Panc1 (cell line): ENCODE data around the gene PTPRO. TPM values are rescaled to one million over a fixed set of nuclear protein-coding genes. Genes with fewer than 3 reads are reported as not detected.

Source experiments
- ATAC-seq: fragments of 200-7000 bp; cut with Tn5 transposase; 2 replicates; pipeline ENCODE4 v1.9.1; 2020; ENCODE audit warnings: mild to moderate bottlenecking, moderate library complexity
- BruUV-seq: library from RNA; stranded (reverse); fragments of 400-500 nt; replicated peaks from 2 replicates; lab custom pipeline; 2021; lab: Mats Ljungman, UMichigan
- CTCF ChIA-PET: fragments of 300-600 bp; sonication (Branson Sonifier 250); formaldehyde crosslinking; loops from one replicate; lab custom pipeline; 2022; ENCODE audit warnings: antibody characterized with exemption; lab: Charles Lee
- POLR2A ChIA-PET: fragments of 300-600 bp; sonication (Branson Sonifier 250); formaldehyde crosslinking; loops from one replicate; lab custom pipeline; 2022; ENCODE audit warnings: antibody characterized with exemption; lab: Charles Lee
- DNase-seq: peaks from one replicate; pipeline ENCODE4 v3.0.0-alpha.2; 2010; ENCODE audit warnings: low read depth, low spot score
- H3K27ac ChIP-seq: 2 replicates; pipeline ENCODE4 v1.5.1; 2011; ENCODE audit warnings: mild to moderate bottlenecking, low read length, inconsistent platforms
- H3K27me3 ChIP-seq: fragments of 200-500 bp; sonication (Bioruptor generic); 2 replicates; pipeline ENCODE4 v1.6.0; 2014; ENCODE audit warnings: low read length, inconsistent platforms; ENCODE audit not compliant: control insufficient read depth, insufficient read depth
- H3K36me3 ChIP-seq: fragments of 200-500 bp; sonication (Bioruptor generic); 2 replicates; pipeline ENCODE4 v1.5.1; 2014; ENCODE audit warnings: inconsistent platforms, mild to moderate bottlenecking, low read length, moderate library complexity; ENCODE audit not compliant: control insufficient read depth, insufficient read depth
- H3K4me1 ChIP-seq: 2 replicates; pipeline ENCODE4 v1.5.1; 2011; ENCODE audit warnings: inconsistent platforms, mild to moderate bottlenecking, low read length, moderate library complexity; ENCODE audit not compliant: control insufficient read depth, insufficient read depth
- H3K4me3 ChIP-seq, 2 experiments: 2 replicates each; pipeline ENCODE4 v1.5.1; 2011 to 2012; ENCODE audit warnings: low read depth in 2 of 2, low read length in 2 of 2, mild to moderate bottlenecking in 2 of 2, inconsistent platforms in 1 of 2, moderate library complexity in 1 of 2
- H3K9me3 ChIP-seq: fragments of 200-500 bp; sonication (Bioruptor generic); 2 replicates; pipeline ENCODE4 v1.5.1; 2014; ENCODE audit warnings: low read depth, mild to moderate bottlenecking, inconsistent platforms, low read length, moderate library complexity; ENCODE audit not compliant: control insufficient read depth, insufficient read depth
- CTCF ChIP-seq: fragments of 450-650 bp; IDR thresholded peaks from 2 replicates; pipeline ENCODE4 v1.5.1; 2017; ENCODE audit warnings: mild to moderate bottlenecking
- POLR2AphosphoS5 ChIP-seq: IDR thresholded peaks from 2 replicates; pipeline ENCODE4 v1.6.1; 2012; ENCODE audit warnings: mild to moderate bottlenecking, low read depth, low read length, moderate library complexity
- REST ChIP-seq, 2 experiments: IDR thresholded peaks; 2 replicates each; pipeline ENCODE4 v1.6.1; 2011 to 2012; ENCODE audit warnings: low read depth in 2 of 2, control low read depth in 1 of 2, low read length in 1 of 2, mild to moderate bottlenecking in 1 of 2, moderate library complexity in 1 of 2; ENCODE audit not compliant: insufficient read depth in 1 of 2
- SIN3A ChIP-seq: IDR thresholded peaks from 2 replicates; pipeline ENCODE4 v1.6.1; 2012; ENCODE audit warnings: low read depth, mild to moderate bottlenecking, low read length, moderate library complexity, borderline replicate concordance; ENCODE audit not compliant: insufficient read depth
- TCF7L2 ChIP-seq: IDR thresholded peaks from 2 replicates; pipeline ENCODE4 v1.6.1; 2011; ENCODE audit warnings: mild to moderate bottlenecking, low read depth, low read length, inconsistent platforms
- in situ Hi-C: cut with HindIII; loops from 2 replicates; pipeline ENCODE4 v1.10.0; 2016; ENCODE audit warnings: low sequenced_read_pairs, low pct_unique_long_range_greater_than_20kb
- intact Hi-C: fragments of 100-400 bp; cut with micrococcal nuclease; formaldehyde crosslinking; loops from one replicate; pipeline ENCODE4 v1.10.0; 2022; ENCODE audit not compliant: unreplicated experiment
- total RNA-seq: library from RNA; stranded (reverse); gene quantifications from one replicate; pipeline ENCODE4 v1.2.1, GENCODE V29; 2021; ENCODE audit not compliant: unreplicated experiment

The PTPRO gene
- total RNA-seq, 1 experiment from 2014 or later, result not detected

- in situ Hi-C loops (no loop called here), intact Hi-C loops (no loop called here)
- no TSS peak for BruUV-seq
- no peak for DNase-seq
- ATAC-seq, result no peak
- ChIA-PET CTCF (no interaction called here), POLR2A (interaction anchor here (0.6 kb wide), 1 partner anchor 11 kb away, joined by 4 read pairs; no protein-coding TSS in a partner anchor)
- peaks cover 10% of the 10 kb centered on the region; the same call in 1 of the 2 replicates for H3K4me1 ChIP-seq
- H3K36me3 ChIP-seq, result no peaks in the 10 kb centered on the region
- no peak overlapping the region for H3K4me3 ChIP-seq
- TF ChIP-seq REST (IDR thresholded peaks at IDR 0.05; ENCODE audit: insufficient read depth in 1 of 2, low read depth in 2 of 2, low read length in 1 of 2) (no peak), CTCF (no peak), TCF7L2 (no peak), POLR2AphosphoS5 (no peak), SIN3A (no peak)
- no peaks in the 10 kb centered on the region for H3K27me3 ChIP-seq
- H3K9me3 ChIP-seq, result no peaks in the 10 kb centered on the region
- no peak overlapping the region for H3K27ac ChIP-seq
These were observed 307.5 kb downstream of the PTPRO start for GRCh38 chr12:15629761-15630160.

- TF ChIP-seq POLR2AphosphoS5 (no peak), CTCF (no peak), REST (IDR thresholded peaks at IDR 0.05; ENCODE audit: insufficient read depth in 1 of 2, low read depth in 2 of 2, low read length in 1 of 2) (no peak), TCF7L2 (no peak), SIN3A (no peak)
- ATAC-seq (no peak), DNase-seq (no peak)
- BruUV-seq, result no TSS peak
- Histone ChIP-seq H3K9me3 (no peaks in the 10 kb centered on the region), H3K36me3 (no peaks in the 10 kb centered on the region), H3K4me1 (peaks cover 10% of the 10 kb centered on the region; the same call in 1 of the 2 replicates), H3K4me3 (no peak overlapping the region), H3K27ac (no peak overlapping the region), H3K27me3 (no peaks in the 10 kb centered on the region)
- ChIA-PET CTCF (no interaction called here), POLR2A (no interaction called here)
- intact Hi-C loops (no loop called here), in situ Hi-C loops (no loop called here)
These were observed 308.9 kb downstream of the PTPRO start for GRCh38 chr12:15631007-15631715.
